A549 (cell line): ENCODE measurements around the gene INPP5A.

Source experiments
- JUNB ChIP-seq: fragments of >200 bp; sonication (Bioruptor Twin); formaldehyde crosslinking; IDR thresholded peaks from 2 replicates; pipeline ENCODE4 v1.6.1; 2016
- POLR2A ChIP-seq: IDR thresholded peaks from 2 replicates; pipeline ENCODE4 v1.6.1; 2012; ENCODE audit warnings: mild to moderate bottlenecking, low read length

- no peak for TF ChIP-seq JUNB
- no peak for TF ChIP-seq POLR2A
Measured at GRCh38 chr10:132647424-132647823, 109.8 kb downstream of the INPP5A start.
